ENCODE data around the gene YIF1B. TPM values are rescaled to one million over a fixed set of nuclear protein-coding genes. Genes with fewer than 3 reads are reported as not detected.

The YIF1B gene
- total and polyA plus RNA-seq, 8 donors = 27.8 to 59.6 (median 32.3) TPM

DNA sequence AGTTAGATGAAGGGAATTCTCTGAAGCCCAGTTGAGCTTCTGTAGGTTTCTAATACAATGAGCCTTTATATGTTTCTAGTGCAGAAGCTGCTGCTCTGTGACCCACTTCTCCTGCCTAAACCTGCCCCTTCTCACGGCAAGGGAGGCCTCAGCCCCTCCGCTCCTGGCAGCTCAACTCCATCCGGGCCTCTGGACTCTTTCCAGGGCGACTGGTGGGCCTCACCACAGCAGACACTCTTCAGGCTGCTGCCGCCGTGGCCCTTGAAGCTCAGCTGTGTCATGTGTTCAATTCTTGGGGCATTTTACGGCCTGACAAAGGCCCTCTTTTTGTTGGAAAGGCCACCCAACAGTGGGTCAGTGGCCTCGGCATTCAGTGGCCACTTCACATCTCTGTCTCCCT is 21.7 kb downstream of the YIF1B start:
- Histone ChIP-seq H3K4me3 (no peak overlapping the region), H3K4me1 (peaks cover 5 to 9% of the 10 kb centered on the region in 2 donors), H3K9me3 (no peaks in the 10 kb centered on the region), H3K36me3 (peaks cover 0 to 52% of the 10 kb centered on the region in 2 donors), H3K27me3 (no peaks in the 10 kb centered on the region), H3K27ac (no peak overlapping the region)
- peak in 1 of 4 donors; percentile 18 for DNase-seq
- intact Hi-C loops (cut with DNase I) = no loop called here
- no peak for ATAC-seq
- TF ChIP-seq, protein P1, sequence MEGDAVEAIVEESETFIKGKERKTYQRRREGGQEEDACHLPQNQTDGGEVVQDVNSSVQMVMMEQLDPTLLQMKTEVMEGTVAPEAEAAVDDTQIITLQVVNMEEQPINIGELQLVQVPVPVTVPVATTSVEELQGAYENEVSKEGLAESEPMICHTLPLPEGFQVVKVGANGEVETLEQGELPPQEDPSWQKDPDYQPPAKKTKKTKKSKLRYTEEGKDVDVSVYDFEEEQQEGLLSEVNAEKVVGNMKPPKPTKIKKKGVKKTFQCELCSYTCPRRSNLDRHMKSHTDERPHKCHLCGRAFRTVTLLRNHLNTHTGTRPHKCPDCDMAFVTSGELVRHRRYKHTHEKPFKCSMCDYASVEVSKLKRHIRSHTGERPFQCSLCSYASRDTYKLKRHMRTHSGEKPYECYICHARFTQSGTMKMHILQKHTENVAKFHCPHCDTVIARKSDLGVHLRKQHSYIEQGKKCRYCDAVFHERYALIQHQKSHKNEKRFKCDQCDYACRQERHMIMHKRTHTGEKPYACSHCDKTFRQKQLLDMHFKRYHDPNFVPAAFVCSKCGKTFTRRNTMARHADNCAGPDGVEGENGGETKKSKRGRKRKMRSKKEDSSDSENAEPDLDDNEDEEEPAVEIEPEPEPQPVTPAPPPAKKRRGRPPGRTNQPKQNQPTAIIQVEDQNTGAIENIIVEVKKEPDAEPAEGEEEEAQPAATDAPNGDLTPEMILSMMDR (IDR thresholded peaks at IDR 0.05) = no peak

GRCh38 chr19:38293281-38293680 is 22.5 kb downstream of the YIF1B start:
- peak in 1 of 4 donors; percentile 47 for DNase-seq
- TF ChIP-seq, protein P1 (IDR thresholded peaks at IDR 0.05) = no peak
- Histone ChIP-seq H3K27me3 (no peaks in the 10 kb centered on the region), H3K9me3 (no peaks in the 10 kb centered on the region), H3K4me1 (peaks cover 5 to 14% of the 10 kb centered on the region in 2 donors), H3K27ac (no peak overlapping the region), H3K36me3 (peaks cover 0 to 60% of the 10 kb centered on the region in 2 donors), H3K4me3 (no peak overlapping the region)
- intact Hi-C loops (cut with DNase I) = no loop called here
- ATAC-seq = no peak

- peaks cover 0 to 68% of the 10 kb centered on the region in 2 donors for H3K36me3 ChIP-seq
- no peaks in the 10 kb centered on the region for H3K27me3 ChIP-seq
- no peaks in the 10 kb centered on the region for H3K9me3 ChIP-seq
- peak in 1 of 4 donors; percentile 10 for DNase-seq
- no peak overlapping the region for H3K4me3 ChIP-seq
- no peak overlapping the region for H3K27ac ChIP-seq
- peaks cover 5 to 28% of the 10 kb centered on the region in 2 donors for H3K4me1 ChIP-seq
- TF ChIP-seq, protein P1 (IDR thresholded peaks at IDR 0.05) = no peak
- ATAC-seq = no peak
- intact Hi-C loops (cut with DNase I) = no loop called here
Observed at GRCh38 chr19:38291855-38292254, 23.9 kb downstream of the YIF1B start.

DNA sequence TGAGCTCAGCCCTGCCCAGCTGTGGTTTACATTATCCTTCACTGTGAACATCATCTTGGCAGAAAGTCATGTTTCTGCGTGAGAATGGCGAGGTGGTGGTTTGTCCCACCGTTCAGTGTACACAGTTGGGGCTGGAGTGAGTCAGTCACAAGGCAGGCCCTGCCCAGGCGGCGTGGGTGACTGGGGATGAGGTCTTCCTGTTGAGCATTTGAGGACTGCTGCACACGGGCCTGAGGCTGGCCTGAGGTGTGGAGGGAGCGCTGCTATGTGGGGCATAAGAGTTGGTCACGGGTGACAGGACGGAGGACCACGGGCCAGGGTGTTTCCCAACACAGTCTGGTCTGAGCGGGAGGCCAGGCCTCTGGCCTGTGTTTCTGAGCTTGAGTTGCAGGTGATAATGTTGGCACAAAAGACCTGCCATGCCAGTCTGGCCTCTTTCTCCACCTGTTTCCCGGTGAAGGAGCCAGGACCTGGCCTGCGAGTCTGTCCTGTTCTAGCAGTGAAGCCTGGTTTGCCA is 25.1 kb downstream of the YIF1B start:
- intact Hi-C loops (cut with DNase I) = no loop called here
- ATAC-seq (peak; percentile 82), DNase-seq (peak in 3 of 4 donors; percentile 63 to 77 (median 71))
- Histone ChIP-seq H3K9me3 (no peaks in the 10 kb centered on the region), H3K36me3 (peaks cover 0 to 72% of the 10 kb centered on the region in 2 donors), H3K27me3 (no peaks in the 10 kb centered on the region), H3K27ac (peak overlapping the region; percentile 2 to 30), H3K4me3 (no peak overlapping the region), H3K4me1 (peaks cover 5 to 28% of the 10 kb centered on the region in 2 donors)
- TF ChIP-seq, protein P1 (IDR thresholded peaks at IDR 0.05) = no peak

- H3K27ac ChIP-seq = no peak overlapping the region
- peak in 1 of 4 donors; percentile 21 for DNase-seq
- H3K4me1 ChIP-seq = peaks cover 5 to 33% of the 10 kb centered on the region in 2 donors
- no peaks in the 10 kb centered on the region for H3K27me3 ChIP-seq
- no peak overlapping the region for H3K4me3 ChIP-seq
- TF ChIP-seq, protein P1 (IDR thresholded peaks at IDR 0.05) = no peak
- intact Hi-C loops (cut with DNase I) = no loop called here
- H3K9me3 ChIP-seq = no peaks in the 10 kb centered on the region
- peaks cover 0 to 76% of the 10 kb centered on the region in 2 donors for H3K36me3 ChIP-seq
- ATAC-seq = no peak
Observed at GRCh38 chr19:38289955-38290354, 25.8 kb downstream of the YIF1B start.

Measured in left lung (tissue), 10 donors.